Measurements from ENCODE around the gene KCNH6. TPM values are rescaled to one million over a fixed set of nuclear protein-coding genes. Genes with fewer than 3 reads are reported as not detected.

The KCNH6 gene, protein sequence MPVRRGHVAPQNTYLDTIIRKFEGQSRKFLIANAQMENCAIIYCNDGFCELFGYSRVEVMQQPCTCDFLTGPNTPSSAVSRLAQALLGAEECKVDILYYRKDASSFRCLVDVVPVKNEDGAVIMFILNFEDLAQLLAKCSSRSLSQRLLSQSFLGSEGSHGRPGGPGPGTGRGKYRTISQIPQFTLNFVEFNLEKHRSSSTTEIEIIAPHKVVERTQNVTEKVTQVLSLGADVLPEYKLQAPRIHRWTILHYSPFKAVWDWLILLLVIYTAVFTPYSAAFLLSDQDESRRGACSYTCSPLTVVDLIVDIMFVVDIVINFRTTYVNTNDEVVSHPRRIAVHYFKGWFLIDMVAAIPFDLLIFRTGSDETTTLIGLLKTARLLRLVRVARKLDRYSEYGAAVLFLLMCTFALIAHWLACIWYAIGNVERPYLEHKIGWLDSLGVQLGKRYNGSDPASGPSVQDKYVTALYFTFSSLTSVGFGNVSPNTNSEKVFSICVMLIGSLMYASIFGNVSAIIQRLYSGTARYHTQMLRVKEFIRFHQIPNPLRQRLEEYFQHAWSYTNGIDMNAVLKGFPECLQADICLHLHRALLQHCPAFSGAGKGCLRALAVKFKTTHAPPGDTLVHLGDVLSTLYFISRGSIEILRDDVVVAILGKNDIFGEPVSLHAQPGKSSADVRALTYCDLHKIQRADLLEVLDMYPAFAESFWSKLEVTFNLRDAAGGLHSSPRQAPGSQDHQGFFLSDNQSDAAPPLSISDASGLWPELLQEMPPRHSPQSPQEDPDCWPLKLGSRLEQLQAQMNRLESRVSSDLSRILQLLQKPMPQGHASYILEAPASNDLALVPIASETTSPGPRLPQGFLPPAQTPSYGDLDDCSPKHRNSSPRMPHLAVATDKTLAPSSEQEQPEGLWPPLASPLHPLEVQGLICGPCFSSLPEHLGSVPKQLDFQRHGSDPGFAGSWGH
- not detected for total RNA-seq

DNA sequence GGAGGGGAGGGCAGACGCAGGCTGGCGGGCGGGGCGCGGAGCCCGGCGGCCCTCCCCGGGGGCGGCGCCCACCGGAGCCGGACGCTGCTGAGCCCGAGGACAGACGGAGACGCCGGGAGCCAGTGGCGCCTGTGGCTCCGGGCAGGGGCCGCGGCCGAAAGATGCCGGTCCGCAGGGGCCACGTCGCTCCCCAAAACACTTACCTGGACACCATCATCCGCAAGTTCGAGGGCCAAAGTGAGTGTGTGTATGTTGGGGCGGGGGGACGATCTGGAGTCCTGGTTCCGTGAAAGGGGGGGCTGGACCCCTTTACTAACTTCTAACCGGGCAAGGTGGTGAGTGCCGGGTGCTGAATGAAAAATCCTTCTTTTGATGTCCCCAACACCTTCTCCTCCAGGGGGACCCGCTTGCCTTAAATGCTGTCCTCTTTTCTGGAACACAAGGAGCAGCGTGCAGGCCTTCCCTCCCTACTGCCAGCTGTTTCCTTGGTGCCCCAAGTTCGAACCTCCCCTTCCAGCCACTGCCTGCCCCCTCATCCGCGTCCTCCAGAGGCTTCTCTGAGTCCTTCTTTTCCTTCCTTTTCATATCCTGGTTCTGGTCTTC, at the start of gene KCNH6:
Gene KCNH6, plus strand, starts transcription at position 106 of the 603 bp plus-strand sequence. Its CDS starts 56 bp downstream, at position 162.
- no peaks in the 10 kb centered on the region for H3K36me3 ChIP-seq
- TF ChIP-seq, protein P1, sequence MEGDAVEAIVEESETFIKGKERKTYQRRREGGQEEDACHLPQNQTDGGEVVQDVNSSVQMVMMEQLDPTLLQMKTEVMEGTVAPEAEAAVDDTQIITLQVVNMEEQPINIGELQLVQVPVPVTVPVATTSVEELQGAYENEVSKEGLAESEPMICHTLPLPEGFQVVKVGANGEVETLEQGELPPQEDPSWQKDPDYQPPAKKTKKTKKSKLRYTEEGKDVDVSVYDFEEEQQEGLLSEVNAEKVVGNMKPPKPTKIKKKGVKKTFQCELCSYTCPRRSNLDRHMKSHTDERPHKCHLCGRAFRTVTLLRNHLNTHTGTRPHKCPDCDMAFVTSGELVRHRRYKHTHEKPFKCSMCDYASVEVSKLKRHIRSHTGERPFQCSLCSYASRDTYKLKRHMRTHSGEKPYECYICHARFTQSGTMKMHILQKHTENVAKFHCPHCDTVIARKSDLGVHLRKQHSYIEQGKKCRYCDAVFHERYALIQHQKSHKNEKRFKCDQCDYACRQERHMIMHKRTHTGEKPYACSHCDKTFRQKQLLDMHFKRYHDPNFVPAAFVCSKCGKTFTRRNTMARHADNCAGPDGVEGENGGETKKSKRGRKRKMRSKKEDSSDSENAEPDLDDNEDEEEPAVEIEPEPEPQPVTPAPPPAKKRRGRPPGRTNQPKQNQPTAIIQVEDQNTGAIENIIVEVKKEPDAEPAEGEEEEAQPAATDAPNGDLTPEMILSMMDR (IDR thresholded peaks at IDR 0.05) = no peak
- no peak for TF ChIP-seq POLR2A (IDR thresholded peaks at IDR 0.05)
- no peak within 1 kb of the TSS for H3K27ac ChIP-seq
- no peaks in the 10 kb centered on the region for H3K9me3 ChIP-seq
- no peak within 1 kb of the TSS for H3K4me3 ChIP-seq
- H3K27me3 ChIP-seq = no peaks in the 10 kb centered on the region
- no peak for DNase-seq
- H3K4me1 ChIP-seq = no peaks in the 10 kb centered on the region
- intact Hi-C loops (cut with DNase I; ENCODE audit: low total_unique reads) = no loop called here

DNA sequence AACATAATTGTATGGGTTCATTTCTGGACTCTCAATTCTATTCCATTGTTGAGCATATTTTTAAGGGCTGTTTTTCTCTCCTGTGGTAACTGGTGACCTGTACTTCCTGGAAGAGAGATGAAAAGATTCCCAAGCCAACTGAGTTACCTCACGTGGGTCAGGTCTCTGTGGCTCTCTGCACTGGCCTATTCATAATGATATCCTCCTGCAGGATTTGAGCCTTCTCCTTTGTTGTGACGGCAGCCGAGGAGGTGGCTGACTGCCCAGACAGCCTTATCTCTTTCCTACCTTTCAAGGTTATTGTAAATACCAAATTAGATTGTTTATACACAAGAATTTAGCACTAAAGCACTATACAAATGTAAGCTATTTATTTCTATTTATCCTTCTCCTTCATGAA, 49.0 kb upstream of the KCNH6 start:
- DNase-seq = peak in 1 of 2 donors; percentile 46
- Histone ChIP-seq H3K9me3 (no peaks in the 10 kb centered on the region), H3K4me3 (no peak overlapping the region), H3K27me3 (no peaks in the 10 kb centered on the region), H3K36me3 (no peaks in the 10 kb centered on the region), H3K27ac (no peak overlapping the region), H3K4me1 (peaks cover 0 to 10% of the 10 kb centered on the region in 2 donors)
- intact Hi-C loops (cut with DNase I; ENCODE audit: low total_unique reads) = no loop called here
- TF ChIP-seq POLR2A (IDR thresholded peaks at IDR 0.05) = no peak
- TF ChIP-seq, protein P1 (IDR thresholded peaks at IDR 0.05) = no peak

DNA sequence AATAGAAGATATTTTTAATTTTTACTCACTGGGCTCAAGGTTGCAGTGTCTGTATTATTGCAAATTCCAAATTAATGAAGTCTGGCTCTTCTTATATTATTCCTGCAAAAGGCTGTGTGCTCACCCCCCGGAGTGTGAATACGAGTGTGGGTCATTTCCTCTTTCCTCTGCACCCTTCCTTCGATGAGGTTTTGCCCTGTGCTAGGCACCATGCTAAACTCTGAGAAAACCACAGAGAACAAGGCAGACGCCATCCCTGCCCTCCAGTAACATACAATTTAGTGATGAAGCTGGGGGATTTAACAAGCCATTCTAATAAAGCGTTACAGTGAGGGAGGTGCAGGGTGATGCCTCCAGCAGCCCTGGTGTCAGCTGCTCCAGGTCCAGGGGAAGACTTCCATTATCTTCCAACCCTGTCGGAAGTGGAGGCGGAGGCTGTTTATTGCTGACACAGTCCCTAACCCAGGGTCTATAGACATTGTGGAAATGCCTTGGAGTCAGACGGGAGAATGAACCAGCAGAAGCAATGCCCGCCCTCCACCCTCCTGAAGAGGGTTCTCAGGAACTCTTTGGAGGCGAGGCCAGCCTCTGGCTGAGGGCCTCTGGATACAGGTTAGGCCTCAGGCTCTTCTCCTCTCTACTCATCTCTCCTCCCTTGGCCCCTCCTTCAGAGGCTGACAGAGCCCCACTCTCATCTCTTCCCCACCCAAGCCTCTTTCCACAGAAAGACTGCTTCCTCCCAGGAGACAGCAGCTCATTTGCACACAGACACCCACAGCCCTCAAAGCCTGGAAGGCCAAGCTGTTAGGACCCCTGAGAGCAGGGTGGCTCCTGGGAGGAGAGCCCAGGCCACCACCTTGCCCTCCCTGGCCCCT, 48.3 kb upstream of the KCNH6 start:
- intact Hi-C loops (cut with DNase I; ENCODE audit: low total_unique reads) = no loop called here
- TF ChIP-seq, protein P1 (IDR thresholded peaks at IDR 0.05) = no peak
- no peak for TF ChIP-seq POLR2A (IDR thresholded peaks at IDR 0.05)
- H3K27me3 ChIP-seq = no peaks in the 10 kb centered on the region
- peak overlapping the region in 1 of 2 donors; percentile 59 for H3K27ac ChIP-seq
- no peaks in the 10 kb centered on the region for H3K36me3 ChIP-seq
- H3K9me3 ChIP-seq = no peaks in the 10 kb centered on the region
- H3K4me1 ChIP-seq = peaks cover 0 to 10% of the 10 kb centered on the region in 2 donors
- DNase-seq = no peak
- no peak overlapping the region for H3K4me3 ChIP-seq

DNA sequence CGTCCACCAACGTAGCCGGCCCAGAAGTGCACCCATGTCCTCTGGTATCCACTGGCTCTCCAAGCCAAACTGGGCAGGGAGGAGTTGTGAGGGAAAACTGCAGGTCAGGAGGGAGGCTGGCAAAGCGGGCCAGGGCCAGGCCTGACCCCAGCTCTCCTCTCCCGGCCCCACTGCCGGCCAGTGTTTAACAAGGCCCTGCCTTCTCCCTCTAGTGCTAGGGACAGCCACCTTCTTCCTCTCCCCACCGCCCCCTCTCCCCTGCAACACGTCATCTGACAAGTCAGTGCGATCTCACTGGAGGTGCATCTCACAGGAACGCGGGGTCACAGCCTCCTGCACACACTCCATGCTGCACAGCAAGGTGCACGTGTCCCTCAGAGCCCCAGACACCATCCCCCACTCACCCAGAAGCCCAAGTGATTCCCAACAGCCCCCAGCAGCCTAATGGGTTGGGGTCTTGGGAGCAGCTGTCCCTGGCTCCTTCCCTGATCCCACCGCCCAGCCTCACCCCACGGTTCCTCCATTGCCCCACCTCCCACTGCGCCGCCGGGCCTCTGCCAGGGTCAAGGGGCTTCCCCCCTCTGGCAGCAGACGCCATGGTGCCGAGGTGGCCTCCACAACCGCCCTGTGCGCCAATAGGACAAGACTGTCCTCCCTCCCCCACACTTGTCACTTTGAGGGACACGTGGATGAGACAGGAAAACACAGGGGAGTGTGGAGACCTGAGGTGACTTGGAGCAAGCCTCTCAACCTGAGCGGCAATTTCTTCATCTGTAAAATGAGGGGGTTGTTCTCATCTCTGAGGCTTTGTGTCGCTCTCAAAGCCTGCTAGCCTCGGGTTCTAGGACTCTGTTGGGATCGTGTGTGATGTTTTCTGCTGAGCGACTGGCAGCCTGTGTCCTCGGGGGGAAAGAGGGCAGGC, 47.4 kb upstream of the KCNH6 start:
- Histone ChIP-seq H3K4me3 (no peak overlapping the region), H3K27me3 (no peaks in the 10 kb centered on the region), H3K27ac (peak overlapping the region in 1 of 2 donors; percentile 59), H3K9me3 (no peaks in the 10 kb centered on the region), H3K4me1 (peaks cover 0 to 10% of the 10 kb centered on the region in 2 donors), H3K36me3 (no peaks in the 10 kb centered on the region)
- no peak for DNase-seq
- no peak for TF ChIP-seq POLR2A (IDR thresholded peaks at IDR 0.05)
- TF ChIP-seq, protein P1 (IDR thresholded peaks at IDR 0.05) = no peak
- intact Hi-C loops (cut with DNase I; ENCODE audit: low total_unique reads) = no loop called here
